ENCODE measurements around the gene NLGN1. TPM values are rescaled to one million over a fixed set of nuclear protein-coding genes. Genes with fewer than 3 reads are reported as not detected.

Gene NLGN1
- total RNA-seq, 1 donor from 2014 or later: 34.8 TPM

DNA sequence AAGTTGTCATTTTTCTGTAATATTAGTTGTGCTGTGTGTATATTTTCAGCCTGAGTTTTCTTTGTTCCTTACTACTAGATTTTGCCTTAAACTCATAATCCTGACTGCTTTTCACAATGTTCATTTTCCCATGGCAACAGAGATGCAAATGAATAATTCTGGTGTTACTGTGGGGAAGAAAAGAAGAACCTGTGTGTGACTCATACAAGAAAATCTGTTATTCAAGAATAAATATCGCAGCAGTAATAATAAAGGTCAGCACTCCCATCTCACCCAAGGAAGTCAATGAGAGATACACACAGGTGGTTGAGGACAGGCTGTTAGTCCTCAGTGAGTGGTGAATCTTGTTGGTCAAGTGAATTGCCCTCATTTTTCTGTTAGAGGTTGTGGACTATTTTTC is 805.0 kb downstream of the NLGN1 start:
- no peak for DNase-seq (ENCODE audit: low spot score)
- TF ChIP-seq EZH2 (IDR thresholded peaks at IDR 0.05) (no peak), EZH2phosphoT487 (IDR thresholded peaks at IDR 0.05) (no peak)
- TF ChIP-seq, protein P1, sequence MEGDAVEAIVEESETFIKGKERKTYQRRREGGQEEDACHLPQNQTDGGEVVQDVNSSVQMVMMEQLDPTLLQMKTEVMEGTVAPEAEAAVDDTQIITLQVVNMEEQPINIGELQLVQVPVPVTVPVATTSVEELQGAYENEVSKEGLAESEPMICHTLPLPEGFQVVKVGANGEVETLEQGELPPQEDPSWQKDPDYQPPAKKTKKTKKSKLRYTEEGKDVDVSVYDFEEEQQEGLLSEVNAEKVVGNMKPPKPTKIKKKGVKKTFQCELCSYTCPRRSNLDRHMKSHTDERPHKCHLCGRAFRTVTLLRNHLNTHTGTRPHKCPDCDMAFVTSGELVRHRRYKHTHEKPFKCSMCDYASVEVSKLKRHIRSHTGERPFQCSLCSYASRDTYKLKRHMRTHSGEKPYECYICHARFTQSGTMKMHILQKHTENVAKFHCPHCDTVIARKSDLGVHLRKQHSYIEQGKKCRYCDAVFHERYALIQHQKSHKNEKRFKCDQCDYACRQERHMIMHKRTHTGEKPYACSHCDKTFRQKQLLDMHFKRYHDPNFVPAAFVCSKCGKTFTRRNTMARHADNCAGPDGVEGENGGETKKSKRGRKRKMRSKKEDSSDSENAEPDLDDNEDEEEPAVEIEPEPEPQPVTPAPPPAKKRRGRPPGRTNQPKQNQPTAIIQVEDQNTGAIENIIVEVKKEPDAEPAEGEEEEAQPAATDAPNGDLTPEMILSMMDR (IDR thresholded peaks at IDR 0.05): no peak

DNA sequence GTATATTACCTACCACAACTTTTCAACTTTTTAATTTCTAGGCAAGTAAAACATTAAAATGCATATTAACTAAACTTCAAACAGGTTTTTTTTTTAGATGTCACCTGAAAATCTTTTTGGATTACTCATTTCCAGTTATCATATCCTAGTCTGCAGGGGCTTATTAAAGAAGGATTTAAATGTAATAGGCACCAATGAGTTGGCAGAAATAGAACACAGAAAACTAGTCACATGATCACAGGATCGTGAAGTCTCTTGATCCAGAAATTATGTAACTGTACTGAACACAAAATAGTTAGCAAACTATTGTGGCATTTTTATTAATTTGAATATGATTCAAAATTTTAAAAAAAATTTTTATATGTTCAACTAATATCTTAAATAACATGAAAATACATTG is 807.2 kb downstream of the NLGN1 start:
- Histone ChIP-seq H3K9me3 (ENCODE audit: low read depth) (no peaks in the 10 kb centered on the region), H3K4me2 (no peak overlapping the region), H3F3A (ENCODE audit: low read depth) (no peaks in the 10 kb centered on the region), H3K79me2 (ENCODE audit: low read depth) (no peaks in the 10 kb centered on the region), H3K4me3 (no peak overlapping the region), H3K27me3 (no peaks in the 10 kb centered on the region), H4K20me1 (ENCODE audit: low read depth) (no peaks in the 10 kb centered on the region), H3K27ac (no peak overlapping the region), H3K4me1 (peaks cover 6% of the 10 kb centered on the region), H3K36me3 (no peaks in the 10 kb centered on the region), H3K9ac (no peak overlapping the region), H2AFZ (replicated peaks) (no peak overlapping the region)
- no peak for DNase-seq (ENCODE audit: low spot score)
- no peaks in the 10 kb centered on the region for H3K27me3 Mint-ChIP-seq (ENCODE audit: insufficient read depth, low read depth)
- H3K36me3 Mint-ChIP-seq: peaks cover 2% of the 10 kb centered on the region
- peaks cover 66% of the 10 kb centered on the region for H3K4me1 Mint-ChIP-seq
- H3K9me3 Mint-ChIP-seq: peaks cover 2% of the 10 kb centered on the region
- H3K27ac Mint-ChIP-seq: no peak overlapping the region
- TF ChIP-seq, protein P1 (IDR thresholded peaks at IDR 0.05): no peak
- TF ChIP-seq EZH2phosphoT487 (IDR thresholded peaks at IDR 0.05): no peak
- no peak overlapping the region for H3K4me3 Mint-ChIP-seq

More for the DNA sequence above, 805.0 kb downstream of the NLGN1 start:
- H3K79me2 ChIP-seq (ENCODE audit: low read depth): no peaks in the 10 kb centered on the region
- no peaks in the 10 kb centered on the region for H3K9me3 ChIP-seq (ENCODE audit: low read depth)
- H4K20me1 ChIP-seq (ENCODE audit: low read depth): no peaks in the 10 kb centered on the region
- H3K27me3 Mint-ChIP-seq (ENCODE audit: insufficient read depth, low read depth): no peaks in the 10 kb centered on the region
- H2AFZ ChIP-seq (replicated peaks): no peak overlapping the region
- no peak overlapping the region for H3K27ac ChIP-seq
- peaks cover 2% of the 10 kb centered on the region for H3K9me3 Mint-ChIP-seq
- H3K4me3 ChIP-seq: no peak overlapping the region
- H3K36me3 Mint-ChIP-seq: no peaks in the 10 kb centered on the region
- H3F3A ChIP-seq (ENCODE audit: low read depth): no peaks in the 10 kb centered on the region
- H3K27me3 ChIP-seq: no peaks in the 10 kb centered on the region
- H3K4me1 ChIP-seq: peaks cover 6% of the 10 kb centered on the region
- no peak overlapping the region for H3K4me3 Mint-ChIP-seq
- H3K36me3 ChIP-seq: no peaks in the 10 kb centered on the region
- H3K4me1 Mint-ChIP-seq: peaks cover 54% of the 10 kb centered on the region
- no peak overlapping the region for H3K9ac ChIP-seq
- H3K4me2 ChIP-seq: no peak overlapping the region
- peak overlapping the region; percentile 72 for H3K27ac Mint-ChIP-seq

DNA sequence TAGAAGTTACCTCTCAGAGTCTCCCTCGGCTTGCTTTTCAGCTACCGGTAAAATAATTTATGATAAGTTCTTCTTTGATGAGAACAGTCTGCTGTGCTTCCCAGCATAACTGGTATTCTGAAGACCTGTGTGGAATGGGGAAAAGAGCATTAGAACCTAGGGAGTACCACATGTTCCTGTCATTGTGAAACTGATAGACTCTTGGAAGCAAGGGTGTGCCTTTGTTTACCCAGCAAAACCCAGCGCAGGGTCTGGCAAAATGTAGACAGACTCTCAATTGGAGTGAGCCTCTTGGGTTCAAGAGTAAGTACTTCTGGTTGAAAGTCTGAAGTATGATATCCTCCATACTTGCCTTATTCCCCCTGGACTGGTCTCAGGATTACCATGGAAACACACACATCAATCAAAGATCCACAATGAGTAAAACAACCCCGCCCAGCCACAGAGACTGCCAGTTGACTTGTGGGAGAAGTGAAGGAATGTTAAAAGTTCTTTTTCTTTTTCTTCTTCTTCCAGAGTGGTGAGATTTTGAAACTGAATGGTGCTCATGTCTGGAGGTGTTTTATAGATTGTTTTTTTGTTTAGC is 809.2 kb downstream of the NLGN1 start:
- DNase-seq (ENCODE audit: low spot score): peak; percentile 8
- no peak overlapping the region for H3K9ac ChIP-seq
- no peak overlapping the region for H2AFZ ChIP-seq (replicated peaks)
- Mint-ChIP-seq H3K27ac (peak overlapping the region; percentile 70), H3K9me3 (peaks cover 5% of the 10 kb centered on the region), H3K4me1 (peaks cover 55% of the 10 kb centered on the region), H3K4me3 (no peak overlapping the region), H3K27me3 (ENCODE audit: insufficient read depth, low read depth) (no peaks in the 10 kb centered on the region), H3K36me3 (peaks cover 9% of the 10 kb centered on the region)
- no peak overlapping the region for H3K27ac ChIP-seq
- no peaks in the 10 kb centered on the region for H3K9me3 ChIP-seq (ENCODE audit: low read depth)
- peaks cover 5% of the 10 kb centered on the region for H3K4me1 ChIP-seq
- no peaks in the 10 kb centered on the region for H3K79me2 ChIP-seq (ENCODE audit: low read depth)
- no peaks in the 10 kb centered on the region for H3F3A ChIP-seq (ENCODE audit: low read depth)
- no peak overlapping the region for H3K4me2 ChIP-seq
- no peaks in the 10 kb centered on the region for H3K36me3 ChIP-seq
- TF ChIP-seq EZH2 (IDR thresholded peaks at IDR 0.05) (no peak), EZH2phosphoT487 (IDR thresholded peaks at IDR 0.05) (no peak)
- TF ChIP-seq, protein P1 (IDR thresholded peaks at IDR 0.05): no peak
- no peaks in the 10 kb centered on the region for H3K27me3 ChIP-seq
- no peak overlapping the region for H3K4me3 ChIP-seq
- H4K20me1 ChIP-seq (ENCODE audit: low read depth): no peaks in the 10 kb centered on the region
